ENCODE data around the gene CDKL5. TPM values are rescaled to one million over a fixed set of nuclear protein-coding genes. Genes with fewer than 3 reads are reported as not detected.
A peak's percentile ranks its signal among the peaks of the same experiment; 100 is the strongest.

Gene CDKL5
- total and polyA plus RNA-seq, 12 donors, result 1.1 to 12.6 (median 10.0) TPM

DNA sequence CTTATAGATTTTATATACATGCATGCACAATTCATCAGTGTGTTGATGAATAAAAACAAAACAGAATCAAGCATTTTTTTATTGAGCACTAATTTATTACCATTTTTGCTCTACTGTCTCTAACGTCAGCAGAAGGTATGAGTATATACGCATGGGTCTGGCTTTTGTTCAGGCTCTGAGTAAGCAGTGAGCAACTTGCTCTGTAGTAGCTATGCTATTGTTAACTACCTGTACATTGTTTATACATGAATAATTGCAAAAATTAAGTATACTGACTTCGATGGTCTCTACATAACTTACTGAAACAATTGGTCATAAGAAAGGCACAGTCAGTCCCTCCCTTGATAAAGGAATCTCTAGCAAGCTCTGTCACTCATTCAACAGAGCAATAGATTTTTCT lies 123.6 kb downstream of the CDKL5 start:
- H3K9me3 ChIP-seq, result no peaks in the 10 kb centered on the region
- ATAC-seq, result no peak
- TF ChIP-seq, protein P1, sequence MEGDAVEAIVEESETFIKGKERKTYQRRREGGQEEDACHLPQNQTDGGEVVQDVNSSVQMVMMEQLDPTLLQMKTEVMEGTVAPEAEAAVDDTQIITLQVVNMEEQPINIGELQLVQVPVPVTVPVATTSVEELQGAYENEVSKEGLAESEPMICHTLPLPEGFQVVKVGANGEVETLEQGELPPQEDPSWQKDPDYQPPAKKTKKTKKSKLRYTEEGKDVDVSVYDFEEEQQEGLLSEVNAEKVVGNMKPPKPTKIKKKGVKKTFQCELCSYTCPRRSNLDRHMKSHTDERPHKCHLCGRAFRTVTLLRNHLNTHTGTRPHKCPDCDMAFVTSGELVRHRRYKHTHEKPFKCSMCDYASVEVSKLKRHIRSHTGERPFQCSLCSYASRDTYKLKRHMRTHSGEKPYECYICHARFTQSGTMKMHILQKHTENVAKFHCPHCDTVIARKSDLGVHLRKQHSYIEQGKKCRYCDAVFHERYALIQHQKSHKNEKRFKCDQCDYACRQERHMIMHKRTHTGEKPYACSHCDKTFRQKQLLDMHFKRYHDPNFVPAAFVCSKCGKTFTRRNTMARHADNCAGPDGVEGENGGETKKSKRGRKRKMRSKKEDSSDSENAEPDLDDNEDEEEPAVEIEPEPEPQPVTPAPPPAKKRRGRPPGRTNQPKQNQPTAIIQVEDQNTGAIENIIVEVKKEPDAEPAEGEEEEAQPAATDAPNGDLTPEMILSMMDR (IDR thresholded peaks at IDR 0.05), result no peak
- H3K4me1 ChIP-seq, result no peaks in the 10 kb centered on the region
- no peak for DNase-seq
- WGBS, 2 donors, result 94 to 95% methylated on average over 3 of the region's 3 CpGs
- H3K27me3 ChIP-seq, result peaks cover 0 to 3% (median 0%) of the 10 kb centered on the region in 7 donors
- intact Hi-C loops (cut with DNase I), result no loop called here
- no peaks in the 10 kb centered on the region for H3K36me3 ChIP-seq
- H3K27ac ChIP-seq, result no peak overlapping the region
- no peak overlapping the region for H3K4me3 ChIP-seq

DNA sequence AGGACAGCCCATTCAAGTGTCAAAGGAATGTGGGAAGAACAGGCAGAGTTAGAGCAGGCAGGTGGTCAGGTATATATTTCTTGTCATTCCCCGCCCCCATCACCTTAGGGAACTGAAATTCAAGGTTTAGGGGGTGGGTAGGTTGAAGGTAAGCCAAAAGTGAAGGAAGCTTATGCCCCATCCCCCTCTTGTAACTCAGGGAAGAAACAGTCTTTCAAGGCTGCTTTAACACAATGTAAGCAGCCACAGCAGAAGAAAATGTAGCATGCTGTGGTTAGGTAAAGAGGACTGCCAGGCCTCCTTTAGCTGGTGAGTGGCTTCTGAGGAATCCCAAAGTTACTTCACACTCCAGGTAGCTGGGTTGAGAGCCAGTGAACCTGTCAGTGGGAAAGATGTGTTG lies 124.2 kb downstream of the CDKL5 start:
- Histone ChIP-seq H3K27me3 (peaks cover 0 to 3% (median 0%) of the 10 kb centered on the region in 7 donors), H3K9me3 (no peaks in the 10 kb centered on the region), H3K27ac (no peak overlapping the region), H3K36me3 (no peaks in the 10 kb centered on the region), H3K4me1 (no peaks in the 10 kb centered on the region), H3K4me3 (no peak overlapping the region)
- ATAC-seq, result no peak
- intact Hi-C loops (cut with DNase I), result no loop called here
- 93 to 100% methylated on average over 1 of the region's 1 CpG for WGBS, 2 donors
- DNase-seq, result no peak
- TF ChIP-seq, protein P1 (IDR thresholded peaks at IDR 0.05), result no peak

GRCh38 chrX:18557879-18558278 lies 132.5 kb downstream of the CDKL5 start:
- no peak for ATAC-seq
- Histone ChIP-seq H3K4me1 (no peaks in the 10 kb centered on the region), H3K36me3 (no peaks in the 10 kb centered on the region), H3K9me3 (no peaks in the 10 kb centered on the region), H3K4me3 (no peak overlapping the region), H3K27ac (no peak overlapping the region), H3K27me3 (peaks cover 0 to 5% (median 0%) of the 10 kb centered on the region in 7 donors)
- TF ChIP-seq, protein P1 (IDR thresholded peaks at IDR 0.05), result no peak
- intact Hi-C loops (cut with DNase I), result no loop called here
- WGBS, 2 donors, result 93 to 100% methylated on average over 1 of the region's 1 CpG
- DNase-seq, result no peak

GRCh38 chrX:18558799-18559198 lies 133.4 kb downstream of the CDKL5 start:
- Histone ChIP-seq H3K4me3 (no peak overlapping the region), H3K9me3 (no peaks in the 10 kb centered on the region), H3K27ac (no peak overlapping the region), H3K4me1 (no peaks in the 10 kb centered on the region), H3K36me3 (no peaks in the 10 kb centered on the region), H3K27me3 (peaks cover 0 to 9% (median 0%) of the 10 kb centered on the region in 7 donors)
- 65 to 86% methylated on average over 3 of the region's 3 CpGs for WGBS, 2 donors
- ATAC-seq, result peak in 1 of 8 donors; percentile 79
- DNase-seq, result no peak
- intact Hi-C loops (cut with DNase I), result no loop called here
- TF ChIP-seq, protein P1 (IDR thresholded peaks at IDR 0.05), result no peak

All from heart right ventricle (tissue), 16 donors.